GM19324 (cell line): ENCODE results near the gene MIX23.

Experiments
- ATAC-seq: cut with Tn5 transposase; IDR thresholded peaks from one replicate; pipeline ENCODE4 v1.9.1; 2021; ENCODE audit warnings: mild to moderate bottlenecking, moderate library complexity; ENCODE audit not compliant: unreplicated experiment, low FRiP score

Gene MIX23

GRCh38 chr3:122392868-122393844, 10.1 kb upstream of the MIX23 start:
- ATAC-seq, result no peak

- no peak for ATAC-seq
Observed at GRCh38 chr3:122391681-122392446, 8.8 kb upstream of the MIX23 start.

- ATAC-seq, result no peak
Observed at GRCh38 chr3:122390665-122391064, 7.6 kb upstream of the MIX23 start.

- ATAC-seq, result no peak
Observed at GRCh38 chr3:122389892-122390291, 6.9 kb upstream of the MIX23 start.

- ATAC-seq, result no peak
Observed at GRCh38 chr3:122389197-122389596, 6.2 kb upstream of the MIX23 start.

- ATAC-seq, result no peak
Observed at GRCh38 chr3:122387709-122388108, 4.7 kb upstream of the MIX23 start.

GRCh38 chr3:122383771-122384697, 1.0 kb upstream of the MIX23 start, which contains the start of gene FAM162A:
Gene FAM162A (plus strand): TSS chr3:122384182. CDS start chr3:122384266, 84 bp downstream.
- ATAC-seq, result peak; percentile 92

- ATAC-seq, result no peak
Observed at GRCh38 chr3:122377975-122378374, 5.1 kb downstream of the MIX23 start.

GRCh38 chr3:122374034-122374433, 9.0 kb downstream of the MIX23 start:
- no peak for ATAC-seq

- no peak for ATAC-seq
Observed at GRCh38 chr3:122366379-122366749, 16.7 kb downstream of the MIX23 start.

- peak; percentile 57 for ATAC-seq
Observed at GRCh38 chr3:122365582-122366378, 17.3 kb downstream of the MIX23 start.

GRCh38 chr3:122365073-122365472, 18.0 kb downstream of the MIX23 start:
- peak; percentile 34 for ATAC-seq

- no peak for ATAC-seq
Observed at GRCh38 chr3:122364490-122364889, 18.5 kb downstream of the MIX23 start.

GRCh38 chr3:122362026-122362425, 21.0 kb downstream of the MIX23 start:
- ATAC-seq, result no peak

GRCh38 chr3:122358703-122359032, 24.4 kb downstream of the MIX23 start:
- ATAC-seq, result no peak

- ATAC-seq, result no peak
Observed at GRCh38 chr3:122357828-122358702, 25.0 kb downstream of the MIX23 start.

- ATAC-seq, result no peak
Observed at GRCh38 chr3:122356402-122356801, 26.6 kb downstream of the MIX23 start.

- no peak for ATAC-seq
Observed at GRCh38 chr3:122355612-122356011, 27.4 kb downstream of the MIX23 start.
